HTR-8/SVneo (cell line): ENCODE results near the gene SDK2.
A peak's percentile ranks its signal among the peaks of the same experiment; 100 is the strongest.

ENCODE experiments used
- DNase-seq: peaks from one replicate; pipeline ENCODE4 v3.0.0; 2011; ENCODE audit warnings: low spot score, mixed read lengths; ENCODE audit not compliant: insufficient read length
- FAIRE-seq: peaks from 2 replicates; lab custom pipeline; 2011; peaks lifted over from hg19 to GRCh38; lab: Jason Lieb, UNC

SDK2 gene

DNA sequence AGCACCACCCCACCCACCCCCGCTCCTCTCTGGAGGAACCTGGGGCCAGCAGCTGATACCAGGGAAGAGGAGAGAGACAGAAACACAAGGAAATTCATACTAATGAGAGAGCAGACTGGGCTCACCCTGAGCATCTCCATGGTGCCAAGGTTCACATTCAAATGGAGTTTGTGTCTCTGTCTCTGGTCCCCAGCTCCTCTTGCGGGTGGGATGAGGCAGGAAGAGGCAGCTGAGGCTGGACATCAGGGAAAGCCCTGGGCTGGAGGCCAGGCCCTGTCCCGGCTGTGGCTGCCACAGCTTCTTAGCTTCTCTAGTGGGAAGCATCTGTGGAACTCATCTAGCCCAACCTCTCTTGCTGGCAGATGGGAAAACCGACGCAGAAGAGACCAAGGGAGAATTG lies 121.5 kb downstream of the SDK2 start:
- DNase-seq (no peak), FAIRE-seq (no peak)

DNA sequence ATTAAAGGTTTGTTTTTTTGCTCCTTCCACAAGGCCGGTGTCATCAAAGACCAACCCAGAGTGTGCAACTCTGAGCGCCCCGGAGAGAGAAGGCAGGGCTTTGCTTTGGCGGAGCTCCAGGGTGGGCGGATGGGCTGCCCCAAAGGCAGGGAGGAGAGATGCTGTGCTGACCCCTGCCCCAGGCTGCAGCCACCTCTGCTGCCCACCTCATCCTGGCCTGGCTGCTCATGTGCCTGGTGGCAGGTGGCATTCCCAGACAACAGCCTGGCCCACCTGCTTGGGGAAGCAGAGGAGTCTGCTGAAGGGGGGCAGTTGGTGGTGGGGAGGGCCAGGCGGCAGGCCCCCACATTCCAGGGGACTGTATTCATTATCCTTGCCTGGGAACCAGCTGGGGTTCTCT lies 122.1 kb downstream of the SDK2 start:
- DNase-seq (no peak), FAIRE-seq (no peak)

DNA sequence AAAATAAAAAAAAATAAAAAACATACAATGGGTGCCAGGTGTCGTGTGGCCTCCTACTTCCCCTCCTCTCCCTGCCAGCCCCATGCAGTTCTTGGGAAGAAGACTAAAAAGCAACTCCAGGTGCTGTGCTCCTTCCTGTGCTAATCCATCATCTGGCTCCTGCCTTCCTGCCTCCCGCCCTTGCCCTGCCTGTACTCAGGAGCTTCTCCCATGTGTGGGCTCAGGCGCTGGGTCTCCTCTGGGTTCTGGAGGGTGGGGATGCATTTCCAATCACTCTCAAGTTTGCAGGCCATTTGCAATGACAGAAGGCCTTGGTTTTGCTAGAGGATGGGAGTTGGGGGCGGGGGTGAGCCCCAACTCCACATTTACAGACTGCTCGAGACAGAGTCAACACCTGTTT lies 122.9 kb downstream of the SDK2 start:
- FAIRE-seq (no peak), DNase-seq (no peak)

DNA sequence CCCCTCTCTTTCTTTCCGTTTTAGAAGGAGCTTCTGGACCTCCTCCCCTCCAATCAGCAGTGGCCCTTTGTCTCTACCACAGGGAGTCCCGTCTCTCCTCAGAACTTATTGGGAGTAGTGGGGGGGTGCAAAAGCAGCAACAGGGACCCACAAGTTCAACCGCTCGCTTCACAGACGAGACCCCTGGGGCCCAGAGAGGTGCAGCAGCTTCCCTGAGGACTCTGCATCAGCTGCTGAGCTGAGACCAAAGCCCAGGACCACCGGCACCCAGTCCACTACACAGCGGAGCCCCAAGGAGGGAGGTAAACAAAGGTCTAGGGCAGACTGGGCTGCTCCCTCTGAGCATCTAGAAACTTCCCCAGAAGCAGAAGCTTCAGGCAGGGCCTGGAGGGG lies 123.9 kb downstream of the SDK2 start:
- no peak for FAIRE-seq
- DNase-seq, result no peak

DNA sequence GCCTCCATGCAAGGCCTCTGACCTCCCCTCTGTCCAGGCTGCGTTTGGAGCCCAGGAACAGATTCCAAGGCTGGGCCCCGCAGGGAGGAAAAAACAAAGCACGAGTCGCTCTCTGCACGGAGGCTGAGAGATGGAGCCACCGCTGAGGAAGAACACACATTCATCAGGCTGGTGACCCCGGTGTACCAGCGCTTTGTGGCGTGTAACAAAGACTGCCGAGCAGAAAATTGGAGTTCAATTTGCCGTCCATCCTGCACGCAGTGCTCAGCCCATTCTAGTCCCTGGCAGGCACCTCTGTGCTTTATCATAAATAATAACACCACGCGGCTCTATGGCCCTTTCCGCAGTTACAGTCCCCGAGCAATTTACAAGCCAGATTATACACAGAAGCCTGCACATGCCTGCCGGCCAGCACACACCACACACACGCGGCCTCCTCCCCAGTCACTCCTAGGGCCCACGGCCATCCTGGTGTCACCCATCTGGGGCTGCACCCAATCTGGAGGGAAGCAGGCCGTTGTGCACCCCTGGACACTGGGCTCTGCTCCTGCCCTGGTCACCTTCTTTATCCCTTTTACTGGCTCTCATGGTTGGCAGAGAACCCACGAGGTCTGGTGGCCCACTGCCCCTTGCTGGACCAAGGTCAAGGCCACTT lies 124.4 kb downstream of the SDK2 start:
- FAIRE-seq (no peak), DNase-seq (no peak)

DNA sequence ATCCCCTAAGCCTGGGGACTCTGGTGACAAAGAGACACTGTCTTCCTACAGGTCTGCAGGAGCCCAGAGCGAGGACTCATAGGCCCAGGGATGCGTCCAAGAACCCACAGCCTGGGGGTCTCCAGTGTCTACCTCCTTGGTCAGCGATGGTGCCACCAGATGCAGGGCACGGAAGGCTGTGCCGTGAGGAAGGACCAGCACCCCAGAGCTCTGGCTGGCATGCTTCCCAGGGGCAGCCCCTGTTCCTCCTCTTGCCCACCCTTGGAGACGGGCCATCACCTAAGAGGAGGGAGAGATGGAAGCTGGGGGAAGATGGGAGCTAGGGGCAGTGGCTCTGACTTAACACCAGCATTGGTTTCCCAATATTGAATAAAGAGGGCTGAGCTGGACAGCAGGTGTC lies 125.2 kb downstream of the SDK2 start:
- no peak for DNase-seq
- FAIRE-seq, result peak; percentile 4

DNA sequence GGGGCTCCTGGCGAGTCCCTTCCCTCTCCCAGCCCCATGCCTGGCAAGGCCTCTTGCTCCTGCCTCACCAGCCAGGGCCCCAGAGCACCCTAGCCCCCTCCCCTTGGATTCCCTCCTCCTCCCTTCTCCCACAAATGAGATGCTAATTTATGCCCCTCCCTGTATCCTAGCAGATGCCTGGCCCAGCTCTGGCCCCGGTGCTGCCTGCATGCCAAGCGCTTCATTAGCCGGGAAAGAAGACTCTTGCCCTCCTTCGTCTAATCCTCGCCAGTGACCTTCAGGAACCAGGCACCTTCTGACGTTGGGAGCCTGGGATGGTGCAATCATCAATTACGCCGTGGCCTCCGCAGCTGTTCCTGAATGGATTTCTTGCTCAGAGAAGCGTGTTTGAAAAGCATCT lies 127.8 kb downstream of the SDK2 start:
- DNase-seq (no peak), FAIRE-seq (no peak)

DNA sequence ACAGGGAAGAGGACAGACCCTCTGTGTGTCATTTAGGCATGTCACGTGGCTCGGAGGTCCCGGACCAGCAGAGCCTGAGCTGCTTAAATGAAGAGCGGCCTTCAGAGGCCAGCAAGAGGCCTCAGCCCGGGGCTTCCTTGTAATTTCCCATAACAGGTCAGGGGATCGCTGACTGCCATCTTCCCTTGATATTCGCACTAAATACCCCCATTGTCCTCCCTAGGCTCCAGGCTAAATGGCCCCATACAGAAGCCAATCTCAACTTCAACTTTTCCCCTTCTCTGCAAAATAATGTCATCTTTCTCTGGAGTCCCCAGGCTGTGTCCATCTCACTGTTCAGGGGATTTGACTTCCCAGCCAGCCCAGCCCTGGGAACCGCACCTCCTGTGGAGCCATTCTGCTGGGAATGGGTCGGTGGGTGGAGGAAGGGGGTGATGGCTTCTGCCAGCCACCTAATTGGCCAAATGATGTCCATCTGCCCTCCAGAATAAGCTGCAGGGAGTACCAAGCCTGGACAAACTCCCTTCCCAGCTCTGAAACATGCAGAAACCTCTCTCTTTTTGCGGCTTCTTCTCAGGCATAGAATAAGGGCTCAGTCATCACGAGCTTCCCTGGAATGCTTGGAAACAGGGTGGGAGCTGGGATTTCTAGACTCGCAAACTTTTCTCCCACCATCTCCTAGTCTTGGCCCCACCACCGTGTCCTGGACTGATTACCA lies 129.9 kb downstream of the SDK2 start:
- DNase-seq (no peak), FAIRE-seq (no peak)

DNA sequence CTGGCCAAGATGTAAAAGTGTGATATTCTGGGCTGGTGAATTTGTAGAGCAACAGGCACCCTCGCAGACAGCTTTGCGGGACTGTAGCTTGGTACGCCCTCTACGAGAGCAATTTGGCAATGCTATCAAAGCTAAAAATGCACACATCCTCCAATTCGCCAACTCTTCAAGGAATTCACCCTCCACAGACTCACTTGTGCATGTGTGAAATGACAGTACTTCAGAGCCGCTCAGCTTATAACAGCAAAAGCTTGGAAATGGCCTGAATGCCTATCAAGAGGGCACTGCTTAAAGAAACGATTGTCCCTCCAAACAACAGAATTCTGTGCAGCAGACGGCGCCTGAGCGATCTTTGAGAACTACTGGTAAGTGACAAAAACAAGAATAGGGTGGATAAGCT lies 130.8 kb downstream of the SDK2 start:
- DNase-seq (no peak), FAIRE-seq (no peak)

DNA sequence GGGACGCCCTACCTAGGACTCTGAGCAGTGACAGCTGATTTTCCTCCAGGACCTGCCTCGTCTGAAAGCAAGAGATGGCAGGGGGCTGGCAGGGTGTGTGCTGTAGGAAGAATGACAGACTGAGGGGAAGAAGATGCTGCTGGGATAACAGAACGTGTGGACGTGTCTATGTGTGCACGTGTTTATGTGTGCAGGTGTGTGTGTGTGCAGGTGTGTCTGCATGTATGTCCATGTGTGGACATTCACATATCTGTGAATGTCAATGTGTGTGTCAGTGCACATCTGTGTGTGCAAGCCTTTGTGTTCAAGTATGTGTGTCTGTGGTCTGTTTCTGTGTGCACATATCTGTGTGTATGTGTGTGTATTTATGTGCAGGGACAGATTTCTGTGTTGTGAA lies 132.5 kb downstream of the SDK2 start:
- DNase-seq (no peak), FAIRE-seq (peak; percentile 87)

DNA sequence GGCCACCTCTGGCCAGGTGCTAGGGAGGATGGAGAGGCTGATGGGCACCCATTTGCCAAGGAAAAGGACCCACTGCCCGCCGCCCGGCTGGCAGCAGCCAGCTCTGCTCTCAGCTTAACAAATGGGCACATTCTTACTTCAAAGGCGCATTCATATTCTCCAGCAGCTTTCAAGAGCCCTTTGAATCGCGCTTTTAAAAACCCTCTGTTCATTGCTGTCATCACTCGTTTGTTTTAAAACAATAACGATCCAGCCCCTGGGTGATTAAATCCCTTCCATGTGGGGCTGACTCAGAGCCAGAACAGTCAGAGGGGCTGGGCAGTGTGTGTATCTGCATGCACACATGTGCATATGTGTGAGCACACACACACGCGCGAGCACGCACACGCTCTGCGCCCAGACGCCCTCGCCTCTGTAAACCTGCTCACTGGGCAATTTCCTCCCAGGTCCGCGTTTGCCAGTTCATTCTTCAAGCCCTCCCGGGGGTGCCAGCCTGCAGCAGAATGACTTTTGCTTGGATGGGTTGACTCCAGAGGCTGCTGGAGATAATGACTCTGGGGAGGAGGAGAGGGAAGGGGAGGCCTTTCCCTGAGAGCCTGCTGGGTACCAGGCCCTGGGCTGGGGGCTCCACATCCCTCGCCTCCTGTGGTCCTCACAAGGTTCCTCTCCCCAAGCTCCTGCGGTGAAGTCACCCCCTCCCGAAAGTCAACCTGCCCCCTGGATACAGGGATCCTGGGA lies 133.1 kb downstream of the SDK2 start:
- no peak for FAIRE-seq
- DNase-seq, result no peak

DNA sequence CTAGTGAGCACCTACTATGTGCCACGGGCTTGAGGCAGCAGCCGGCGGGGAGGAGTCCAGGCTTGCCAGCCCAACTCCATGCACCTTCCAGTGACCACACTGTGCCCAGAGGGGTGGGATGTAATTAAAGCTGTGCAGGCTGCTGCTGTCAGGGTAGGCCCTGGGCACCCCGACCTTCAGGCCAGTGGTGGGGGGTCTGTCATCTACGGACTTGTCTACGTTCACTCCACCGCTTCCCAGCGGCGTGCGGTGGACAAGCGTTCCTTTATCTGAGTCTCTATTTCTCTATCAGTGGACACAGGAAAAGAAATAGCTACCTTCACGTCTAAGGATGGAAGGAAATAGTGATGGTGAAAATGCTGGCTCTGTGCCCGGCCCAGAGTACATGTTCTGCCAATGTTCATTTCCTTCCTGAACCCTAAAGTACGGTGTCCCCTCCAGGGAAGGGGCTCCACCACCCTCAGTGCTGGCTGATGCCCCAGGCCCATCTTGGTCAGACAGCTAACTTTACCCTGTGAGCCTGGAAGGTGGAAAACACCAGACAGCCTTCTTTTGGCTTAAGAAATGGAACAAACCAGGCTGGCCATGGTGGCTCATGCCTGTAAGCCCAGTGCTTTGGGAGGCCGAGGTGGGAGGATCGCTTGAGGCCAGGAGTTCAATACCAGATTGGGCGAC lies 135.2 kb downstream of the SDK2 start:
- DNase-seq (no peak), FAIRE-seq (no peak)

DNA sequence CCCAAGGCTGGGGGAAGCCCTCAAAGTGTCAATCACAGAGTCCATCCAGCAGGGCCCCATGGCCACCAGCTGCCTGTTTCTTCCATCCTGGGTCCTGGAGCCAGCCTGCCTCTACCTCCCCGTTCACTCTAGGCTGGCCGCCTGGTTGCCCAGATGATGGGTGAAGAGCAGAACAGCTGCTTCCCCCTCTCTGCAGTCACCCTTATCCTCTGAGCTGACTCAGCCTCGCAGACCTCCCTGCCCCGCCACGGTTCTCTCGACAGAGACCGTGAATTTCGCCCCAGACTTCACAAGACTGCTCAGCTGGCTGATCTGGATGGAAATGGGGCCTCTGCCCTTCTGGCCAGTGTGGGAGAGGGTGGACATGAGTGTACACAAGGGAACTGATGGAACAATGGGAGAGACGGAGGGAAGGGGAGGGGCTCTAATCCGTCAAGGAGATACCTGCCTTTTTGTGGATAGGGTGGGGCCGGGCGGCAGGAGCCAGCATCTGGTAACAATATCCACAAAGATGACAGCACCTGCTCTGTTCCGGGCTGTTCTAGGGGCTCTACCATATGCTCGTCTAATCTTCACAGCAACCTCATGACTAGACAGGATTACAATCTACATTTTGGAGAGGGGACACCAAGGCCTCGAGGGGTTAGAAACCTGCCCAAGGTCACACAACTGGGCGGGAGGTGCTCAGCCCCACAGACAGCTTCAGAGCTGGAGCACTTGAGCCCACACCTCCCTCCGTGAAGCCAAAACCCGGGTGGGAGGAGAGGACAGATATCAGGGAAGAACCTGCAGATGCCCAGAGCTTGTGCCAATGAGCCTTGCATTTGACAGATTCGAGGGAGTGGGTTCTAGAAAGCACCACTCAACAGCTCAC lies 136.0 kb downstream of the SDK2 start:
- FAIRE-seq, result no peak
- no peak for DNase-seq

DNA sequence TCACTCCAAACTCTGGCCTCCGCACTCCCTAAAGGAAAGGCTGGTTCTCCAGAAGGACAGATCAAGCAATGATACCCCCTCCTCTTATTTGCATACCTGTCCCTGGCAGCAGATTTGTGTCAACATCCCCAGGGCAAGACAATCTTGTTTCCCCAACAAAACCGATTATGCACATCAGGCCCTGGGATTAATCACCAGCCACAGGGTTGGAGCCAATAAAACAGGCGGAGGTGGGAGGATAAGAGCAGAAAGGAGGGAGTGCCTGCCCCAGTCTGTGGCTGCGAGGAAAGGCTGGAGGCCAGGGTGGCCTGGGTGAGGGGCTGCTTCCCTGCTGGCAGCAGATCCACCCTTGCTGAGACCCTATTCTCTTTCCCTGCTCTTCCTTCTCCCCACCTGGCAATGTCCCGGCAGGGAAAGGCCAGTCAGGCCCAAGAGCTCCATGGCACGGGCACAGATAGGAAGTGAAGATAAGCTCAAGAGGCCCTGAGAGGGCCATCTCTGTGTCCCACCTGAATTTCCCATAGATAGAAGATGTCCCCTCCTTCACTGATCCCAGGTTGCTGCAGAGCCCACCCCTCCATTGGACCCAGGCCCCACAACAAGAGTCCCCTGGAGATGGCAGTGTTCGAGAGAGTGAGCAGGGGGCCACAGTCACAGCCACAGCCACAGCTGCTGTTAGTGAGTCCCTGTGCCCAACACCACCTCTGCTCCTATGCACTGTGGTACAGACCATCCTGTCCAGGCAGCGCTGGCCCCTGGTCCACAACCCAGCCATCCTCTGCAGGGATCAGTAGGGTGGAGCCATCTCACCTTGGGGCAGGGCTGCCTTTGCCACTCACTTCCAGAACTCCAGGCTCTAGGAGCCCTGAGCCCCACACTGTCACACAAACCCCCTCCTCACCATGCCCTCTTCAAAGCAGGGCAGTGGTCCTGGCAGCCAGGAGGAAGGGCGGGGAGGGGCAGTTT lies 137.5 kb downstream of the SDK2 start:
- FAIRE-seq, result no peak

DNA sequence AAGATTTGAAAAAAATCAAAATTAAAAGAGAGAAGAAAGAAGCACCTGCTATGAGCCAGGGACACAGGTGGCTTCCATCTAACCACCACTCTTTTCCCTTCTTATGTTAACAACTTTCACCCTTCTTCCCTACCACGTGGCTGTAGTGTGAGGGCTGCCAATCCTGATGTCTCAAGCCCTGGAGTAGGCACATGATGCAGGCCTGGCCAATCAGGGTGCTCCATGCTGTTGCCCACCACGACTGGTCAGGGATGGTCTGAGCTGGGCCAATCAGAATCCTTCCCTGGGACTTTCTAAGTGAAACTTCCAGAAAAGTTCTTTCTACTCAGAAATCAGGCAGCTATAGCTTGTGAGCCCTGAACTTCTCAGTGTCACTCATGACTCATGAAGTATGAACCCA lies 140.7 kb downstream of the SDK2 start:
- DNase-seq (no peak), FAIRE-seq (no peak)

More for the DNA sequence above, 137.5 kb downstream of the SDK2 start:
- no peak for DNase-seq

DNA sequence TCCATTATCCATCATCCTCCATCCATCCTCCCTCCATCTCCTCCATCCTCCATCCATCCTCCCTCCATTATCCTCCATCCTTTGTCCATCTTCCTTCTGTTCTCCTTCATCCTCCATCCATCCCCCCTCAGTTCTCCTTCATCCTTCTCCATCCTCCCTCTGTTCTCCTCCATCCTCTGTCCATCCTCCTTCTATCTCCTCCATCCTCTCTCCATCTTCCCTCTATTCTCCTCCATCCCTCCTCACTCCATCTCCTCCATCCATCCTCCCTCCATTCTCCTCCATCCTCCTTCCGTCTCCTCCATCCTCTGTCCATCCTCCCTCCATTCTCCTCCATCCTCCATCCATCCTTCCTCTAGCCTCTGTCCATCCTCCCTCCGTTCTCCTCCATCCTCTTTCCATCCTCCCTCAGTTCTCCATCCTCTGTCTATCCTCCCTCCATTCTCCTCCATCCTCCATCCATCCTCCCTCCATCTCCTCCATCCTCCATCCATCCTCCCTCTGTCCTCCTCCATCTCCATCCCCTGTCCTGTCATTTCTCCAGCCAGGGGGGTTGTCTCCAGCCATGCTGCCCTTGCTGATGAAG lies 143.7 kb downstream of the SDK2 start:
- peak; percentile 67 for FAIRE-seq

DNA sequence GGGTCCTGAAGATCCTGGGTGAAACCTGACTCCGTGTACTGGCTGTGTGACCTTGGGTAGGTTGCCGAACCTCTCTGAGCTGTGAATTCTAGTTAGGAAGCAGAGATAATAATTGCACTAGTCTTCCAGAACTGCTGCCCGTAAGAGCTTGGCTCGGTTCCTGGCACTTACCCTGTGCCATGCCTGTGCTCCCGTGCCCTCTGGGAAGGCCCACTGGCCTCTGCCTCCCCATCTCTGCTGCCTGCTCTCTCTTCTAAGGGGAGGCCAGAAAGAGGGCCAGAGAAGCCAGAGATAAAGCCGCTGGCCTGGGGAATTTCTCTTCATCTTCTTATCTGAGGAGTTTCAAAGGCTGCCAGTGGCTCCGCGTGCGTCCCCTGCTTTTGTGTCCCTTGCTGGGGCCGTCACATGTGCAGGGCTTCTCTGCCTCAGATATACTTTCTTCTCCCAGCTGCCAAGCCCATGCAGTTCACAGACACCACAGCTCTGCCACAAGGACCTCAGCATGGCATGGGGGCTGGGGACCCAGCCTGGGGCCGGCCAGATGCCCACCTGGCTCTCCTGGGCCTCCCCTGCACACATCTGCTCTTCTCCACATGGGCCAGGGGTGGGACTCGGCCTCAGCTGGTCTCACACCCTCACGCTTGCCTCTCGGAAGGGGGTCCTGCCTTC lies 145.2 kb downstream of the SDK2 start:
- DNase-seq, result no peak
- no peak for FAIRE-seq

More for the DNA sequence above, 143.7 kb downstream of the SDK2 start:
- no peak for DNase-seq

DNA sequence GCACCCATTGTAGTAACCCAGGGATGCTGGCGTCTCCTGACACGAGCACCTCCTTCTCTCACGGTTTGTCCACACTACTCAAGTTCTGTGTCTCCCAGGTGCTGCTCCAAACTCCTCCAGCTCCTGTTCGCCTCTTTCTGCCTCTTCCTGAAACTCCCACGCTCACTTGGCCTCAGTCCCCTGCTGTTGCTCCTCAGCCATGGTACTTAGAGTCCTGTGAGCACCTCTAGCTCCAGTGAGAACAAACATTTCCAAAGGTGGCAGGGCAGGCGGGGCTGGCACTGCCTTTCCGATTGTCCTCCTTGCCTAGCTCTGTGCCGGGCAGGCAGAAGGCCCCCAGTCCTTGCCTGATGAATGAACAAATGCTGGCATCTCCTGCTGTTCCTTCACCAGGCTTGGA lies 146.1 kb downstream of the SDK2 start:
- FAIRE-seq (no peak), DNase-seq (no peak)
